Measurements from ENCODE around the gene NUFIP2.

GRCh38 chr17:29247219-29247618 lies 46.7 kb downstream of the NUFIP2 start:
- TF ChIP-seq CTCF (IDR thresholded peaks at IDR 0.05) (no peak), SP1 (CRISPR knock-in tag; conservative IDR thresholded peaks at IDR 0.05) (no peak), ZNF423 (CRISPR knock-in tag; IDR thresholded peaks at IDR 0.05) (no peak), SMAD3 (CRISPR knock-in tag; IDR thresholded peaks at IDR 0.05; ENCODE audit: borderline replicate concordance) (no peak), ZNF317 (CRISPR knock-in tag; IDR thresholded peaks at IDR 0.05; ENCODE audit: borderline replicate concordance, low read depth) (no peak), KAT7 (CRISPR knock-in tag; IDR thresholded peaks at IDR 0.05; ENCODE audit: borderline replicate concordance) (no peak), CREB1 (CRISPR knock-in tag; IDR thresholded peaks at IDR 0.05) (no peak), E2F4 (CRISPR knock-in tag; IDR thresholded peaks at IDR 0.05; ENCODE audit: borderline replicate concordance, low read depth) (no peak), ESRRA (CRISPR knock-in tag; IDR thresholded peaks at IDR 0.05; ENCODE audit: borderline replicate concordance) (no peak), GABPB1 (CRISPR knock-in tag; IDR thresholded peaks at IDR 0.05) (no peak), TEAD1 (CRISPR knock-in tag; IDR thresholded peaks at IDR 0.05) (no peak)
- TF ChIP-seq, protein P1, sequence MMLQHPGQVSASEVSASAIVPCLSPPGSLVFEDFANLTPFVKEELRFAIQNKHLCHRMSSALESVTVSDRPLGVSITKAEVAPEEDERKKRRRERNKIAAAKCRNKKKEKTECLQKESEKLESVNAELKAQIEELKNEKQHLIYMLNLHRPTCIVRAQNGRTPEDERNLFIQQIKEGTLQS (CRISPR knock-in tag; conservative IDR thresholded peaks at IDR 0.05) = no peak

All from WTC11 (cell line).